ENCODE measurements around the gene NALCN.

- TF ChIP-seq POLR2AphosphoS5 (IDR thresholded peaks at IDR 0.05) (no peak), CTCF (IDR thresholded peaks at IDR 0.05) (no peak), POLR2A (IDR thresholded peaks at IDR 0.05) (no peak)
These were observed 317.4 kb downstream of the NALCN start for GRCh38 chr13:101098873-101099272.
